NOMO-1 (cell line): ENCODE results near the gene NPC1L1.

Source experiments
- DNase-seq, 2 experiments: peaks; one replicate each; lab custom pipeline; 2025; ENCODE audit not compliant: unreplicated experiment in 2 of 2; lab: John Stamatoyannopoulos, UW

Gene NPC1L1

GRCh38 chr7:44538798-44539668 is 2.1 kb downstream of the NPC1L1 start:
- no peak for DNase-seq

- no peak for DNase-seq
Observed at GRCh38 chr7:44538093-44538797, 2.9 kb downstream of the NPC1L1 start.

GRCh38 chr7:44537442-44537841 is 3.7 kb downstream of the NPC1L1 start:
- no peak for DNase-seq

- no peak for DNase-seq
Observed at GRCh38 chr7:44536090-44536489, 5.0 kb downstream of the NPC1L1 start.

GRCh38 chr7:44535348-44536064 is 5.6 kb downstream of the NPC1L1 start:
- DNase-seq = no peak

GRCh38 chr7:44534501-44534900 is 6.6 kb downstream of the NPC1L1 start:
- DNase-seq = peak in 1 of 2 experiments; percentile 23

- DNase-seq = no peak
Observed at GRCh38 chr7:44534087-44534486, 7.0 kb downstream of the NPC1L1 start.

GRCh38 chr7:44533301-44534055 is 7.7 kb downstream of the NPC1L1 start:
- DNase-seq = no peak

- DNase-seq = no peak
Observed at GRCh38 chr7:44531421-44532380, 9.4 kb downstream of the NPC1L1 start.

GRCh38 chr7:44530990-44531389 is 10.1 kb downstream of the NPC1L1 start:
- no peak for DNase-seq

- no peak for DNase-seq
Observed at GRCh38 chr7:44524811-44525388, 16.2 kb downstream of the NPC1L1 start.

- DNase-seq = no peak
Observed at GRCh38 chr7:44522315-44522714, 18.8 kb downstream of the NPC1L1 start.

GRCh38 chr7:44521347-44522095 is 19.6 kb downstream of the NPC1L1 start:
- no peak for DNase-seq

GRCh38 chr7:44520574-44520973 is 20.6 kb downstream of the NPC1L1 start:
- DNase-seq = no peak

- no peak for DNase-seq
Observed at GRCh38 chr7:44519546-44519945, 21.6 kb downstream of the NPC1L1 start.

- no peak for DNase-seq
Observed at GRCh38 chr7:44518761-44519160, 22.4 kb downstream of the NPC1L1 start.

GRCh38 chr7:44517175-44517574 is 24.0 kb downstream of the NPC1L1 start:
- DNase-seq = no peak

- no peak for DNase-seq
Observed at GRCh38 chr7:44515590-44516268, 25.4 kb downstream of the NPC1L1 start.
